Measurements from ENCODE around the gene PCIF1. TPM values are rescaled to one million over a fixed set of nuclear protein-coding genes. Genes with fewer than 3 reads are reported as not detected.

The PCIF1 gene
- total RNA-seq, 1 experiment from 2014 or later, result 18.4 TPM

GRCh38 chr20:45965169-45966002 lies 30.9 kb downstream of the PCIF1 start:
- CTCF ChIA-PET, result interaction anchor here (0.6 kb wide), 1 partner anchor 357 kb away, joined by 3 read pairs; no protein-coding TSS in a partner anchor
- Histone ChIP-seq H3K4me2 (ENCODE audit: low read length) (no peak overlapping the region), H3K27ac (ENCODE audit: low read length) (no peak overlapping the region), H3K36me3 (ENCODE audit: low read depth, low read length) (peaks cover 70% of the 10 kb centered on the region), H4K20me1 (ENCODE audit: low read length) (0 out of 2 replicates have a peak, but pooled peaks cover 6% of the 10 kb centered on the region), H2AFZ (ENCODE audit: low read length) (no peak overlapping the region), H3K9ac (ENCODE audit: low read length) (no peak overlapping the region), H3K79me2 (ENCODE audit: low read length) (peaks cover 24% of the 10 kb centered on the region), H3F3A (ENCODE audit: low read length, unreplicated experiment) (no peaks in the 10 kb centered on the region), H3K4me3 (ENCODE audit: low read length) (no peak overlapping the region), H3K9me2 (replicated peaks; ENCODE audit: low read length) (no peaks in the 10 kb centered on the region), H3K9me3 (ENCODE audit: low read length) (no peaks in the 10 kb centered on the region), H3K4me1 (ENCODE audit: insufficient read depth, low read length) (peaks cover 12% of the 10 kb centered on the region), H3K27me3 (ENCODE audit: low read length) (no peaks in the 10 kb centered on the region)
- POLR2A ChIA-PET (ENCODE audit: unreplicated experiment), result interaction anchor here (0.6 kb wide), 3 partner anchors 20 to 416 kb away, joined by 3 to 28 read pairs (median 6); no protein-coding TSS in a partner anchor
- no peak for ATAC-seq
- TF ChIP-seq CTCF (conservative IDR thresholded peaks at IDR 0.05; ENCODE audit: low read depth, low read length) (no peak), EZH2phosphoT487 (IDR thresholded peaks at IDR 0.05; ENCODE audit: borderline replicate concordance, low read length) (no peak), EZH2 (IDR thresholded peaks at IDR 0.05; ENCODE audit: low read length, unreplicated experiment) (no peak)
- intact Hi-C loops (cut with micrococcal nuclease), result no loop called here
- no peak for DNase-seq
- no TSS peak for BruUV-seq (replicated peaks)

- DNase-seq (no peak), ATAC-seq (no peak)
- H3K4me2 ChIP-seq (ENCODE audit: low read length), result no peak overlapping the region
- H4K20me1 ChIP-seq (ENCODE audit: low read length), result 0 out of 2 replicates have a peak, but pooled peaks cover 6% of the 10 kb centered on the region
- no peaks in the 10 kb centered on the region for H3K27me3 ChIP-seq (ENCODE audit: low read length)
- no peaks in the 10 kb centered on the region for H3K9me3 ChIP-seq (ENCODE audit: low read length)
- TF ChIP-seq EZH2phosphoT487 (IDR thresholded peaks at IDR 0.05; ENCODE audit: borderline replicate concordance, low read length) (no peak), CTCF (conservative IDR thresholded peaks at IDR 0.05; ENCODE audit: low read depth, low read length) (no peak), EZH2 (IDR thresholded peaks at IDR 0.05; ENCODE audit: low read length, unreplicated experiment) (no peak)
- no peak overlapping the region for H3K27ac ChIP-seq (ENCODE audit: low read length)
- intact Hi-C loops (cut with micrococcal nuclease), result no loop called here
- no TSS peak for BruUV-seq (replicated peaks)
- CTCF ChIA-PET, result no interaction called here
- peaks cover 36% of the 10 kb centered on the region for H3K79me2 ChIP-seq (ENCODE audit: low read length)
- no peak overlapping the region for H3K4me3 ChIP-seq (ENCODE audit: low read length)
- no peaks in the 10 kb centered on the region for H3F3A ChIP-seq (ENCODE audit: low read length, unreplicated experiment)
- H3K9me2 ChIP-seq (replicated peaks; ENCODE audit: low read length), result no peaks in the 10 kb centered on the region
- peaks cover 18% of the 10 kb centered on the region for H3K4me1 ChIP-seq (ENCODE audit: insufficient read depth, low read length)
- H3K36me3 ChIP-seq (ENCODE audit: low read depth, low read length), result peaks cover 51% of the 10 kb centered on the region
- POLR2A ChIA-PET (ENCODE audit: unreplicated experiment), result no interaction called here
- H2AFZ ChIP-seq (ENCODE audit: low read length), result no peak overlapping the region
- H3K9ac ChIP-seq (ENCODE audit: low read length), result no peak overlapping the region
These were observed 33.1 kb downstream of the PCIF1 start for GRCh38 chr20:45967551-45968080.

All from PC-3 (cell line).